ENCODE measurements around the gene TRRAP. TPM values are rescaled to one million over a fixed set of nuclear protein-coding genes. Genes with fewer than 3 reads are reported as not detected.

The TRRAP gene
- total RNA-seq, 4 donors from 2014 or later: 34.3 to 52.5 (median 39.5) TPM

DNA sequence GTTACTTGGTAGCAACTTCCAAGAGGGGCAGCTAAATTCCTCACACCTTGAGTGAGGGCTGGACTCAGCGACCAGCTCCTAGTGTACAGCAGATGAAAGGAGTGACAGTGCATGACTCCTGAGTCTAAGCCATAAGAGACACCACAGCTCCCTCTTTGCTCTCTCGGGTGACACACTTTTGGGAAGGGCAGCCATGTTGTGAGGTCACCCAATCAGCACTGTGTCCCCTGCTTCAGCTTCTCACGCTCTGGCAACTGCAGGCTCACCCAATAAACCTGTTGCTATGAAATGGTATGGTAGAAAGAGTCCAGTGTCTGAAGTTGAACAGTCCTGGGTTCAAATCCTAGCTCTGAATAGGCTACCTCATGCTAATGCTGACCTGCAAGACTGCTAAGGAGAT, 29.4 kb upstream of the TRRAP start:
- no peak for DNase-seq (ENCODE audit: low spot score in 2 of 2)
- Histone ChIP-seq H3K27ac (no peak overlapping the region), H3K4me1 (no peaks in the 10 kb centered on the region), H3K4me3 (no peak overlapping the region), H3K36me3 (no peaks in the 10 kb centered on the region), H3K9me3 (peaks cover 0 to 19% (median 2%) of the 10 kb centered on the region in 4 donors), H3K27me3 (no peaks in the 10 kb centered on the region)
- 95 to 97% methylated on average over 3 of the region's 3 CpGs for WGBS, 2 donors
- TF ChIP-seq, protein P1, sequence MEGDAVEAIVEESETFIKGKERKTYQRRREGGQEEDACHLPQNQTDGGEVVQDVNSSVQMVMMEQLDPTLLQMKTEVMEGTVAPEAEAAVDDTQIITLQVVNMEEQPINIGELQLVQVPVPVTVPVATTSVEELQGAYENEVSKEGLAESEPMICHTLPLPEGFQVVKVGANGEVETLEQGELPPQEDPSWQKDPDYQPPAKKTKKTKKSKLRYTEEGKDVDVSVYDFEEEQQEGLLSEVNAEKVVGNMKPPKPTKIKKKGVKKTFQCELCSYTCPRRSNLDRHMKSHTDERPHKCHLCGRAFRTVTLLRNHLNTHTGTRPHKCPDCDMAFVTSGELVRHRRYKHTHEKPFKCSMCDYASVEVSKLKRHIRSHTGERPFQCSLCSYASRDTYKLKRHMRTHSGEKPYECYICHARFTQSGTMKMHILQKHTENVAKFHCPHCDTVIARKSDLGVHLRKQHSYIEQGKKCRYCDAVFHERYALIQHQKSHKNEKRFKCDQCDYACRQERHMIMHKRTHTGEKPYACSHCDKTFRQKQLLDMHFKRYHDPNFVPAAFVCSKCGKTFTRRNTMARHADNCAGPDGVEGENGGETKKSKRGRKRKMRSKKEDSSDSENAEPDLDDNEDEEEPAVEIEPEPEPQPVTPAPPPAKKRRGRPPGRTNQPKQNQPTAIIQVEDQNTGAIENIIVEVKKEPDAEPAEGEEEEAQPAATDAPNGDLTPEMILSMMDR (IDR thresholded peaks at IDR 0.05): no peak
- TF ChIP-seq POLR2A (IDR thresholded peaks at IDR 0.05) (no peak), EP300 (IDR thresholded peaks at IDR 0.05) (no peak)

DNA sequence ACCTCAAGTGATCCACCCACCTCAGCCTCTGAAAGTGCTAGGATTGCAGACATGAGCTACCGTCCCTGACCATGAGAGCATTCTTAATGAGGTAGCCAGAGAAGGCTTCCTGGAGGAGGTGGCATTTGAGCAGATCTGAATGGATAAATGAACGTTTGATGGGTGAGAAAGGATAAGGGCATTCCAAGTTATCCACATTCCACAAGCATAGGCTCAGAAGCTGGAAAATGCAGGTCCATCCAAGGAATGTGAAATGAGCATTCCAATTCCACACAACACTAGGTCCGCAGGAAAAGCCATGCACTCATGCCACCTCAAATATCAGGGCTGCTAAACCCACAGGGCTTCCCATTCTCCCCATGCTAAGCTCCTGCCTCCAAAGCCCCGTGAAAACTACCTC, 25.5 kb upstream of the TRRAP start:
- H3K9me3 ChIP-seq: peaks cover 0 to 17% (median 2%) of the 10 kb centered on the region in 4 donors
- no peaks in the 10 kb centered on the region for H3K4me1 ChIP-seq
- WGBS, 2 donors: 59 to 63% methylated on average over 4 of the region's 4 CpGs
- no peak for DNase-seq (ENCODE audit: low spot score in 2 of 2)
- no peak for TF ChIP-seq EP300 (IDR thresholded peaks at IDR 0.05)
- no peak overlapping the region for H3K4me3 ChIP-seq
- H3K27me3 ChIP-seq: no peaks in the 10 kb centered on the region
- H3K36me3 ChIP-seq: no peaks in the 10 kb centered on the region
- H3K27ac ChIP-seq: no peak overlapping the region

DNA sequence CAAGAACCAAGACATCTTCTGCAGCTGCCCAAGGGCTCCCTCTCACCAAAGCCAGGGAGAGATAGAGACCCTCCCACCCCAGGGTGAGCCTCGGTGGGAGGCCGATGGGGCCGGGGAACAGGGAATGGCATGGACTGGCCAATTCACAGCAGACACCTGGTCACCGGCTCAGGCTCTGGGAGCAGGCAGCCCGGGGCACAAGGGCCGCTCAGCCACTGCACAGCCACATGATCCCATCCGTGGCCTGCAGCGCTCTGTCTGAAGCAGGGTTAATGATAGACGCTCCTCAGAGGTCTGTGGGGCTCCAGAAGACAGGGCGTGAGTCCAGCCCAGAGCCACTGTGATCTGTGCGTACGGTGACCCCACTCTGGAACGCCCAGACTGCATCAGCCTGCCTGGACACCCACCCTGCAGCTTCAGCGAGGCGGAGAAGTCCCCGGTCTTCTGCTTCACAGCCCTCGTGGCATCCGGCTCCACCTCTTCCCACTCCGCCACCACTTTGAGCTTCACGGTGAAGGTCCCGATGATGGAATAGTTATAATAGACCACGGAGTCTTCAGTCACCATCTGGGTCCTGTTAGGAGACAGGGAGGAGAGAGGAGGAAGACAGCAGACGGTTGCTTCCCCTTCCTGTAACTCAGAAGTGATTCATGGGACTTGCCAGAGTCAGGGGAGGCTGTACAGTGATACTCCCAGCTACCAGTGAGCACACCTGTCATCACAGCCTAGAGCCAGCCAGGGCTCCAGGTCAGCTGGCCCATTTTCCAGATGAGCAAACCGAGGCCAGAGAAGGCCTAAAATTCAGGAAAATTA, 22.5 kb upstream of the TRRAP start:
- TF ChIP-seq POLR2A (IDR thresholded peaks at IDR 0.05): no peak
- TF ChIP-seq, protein P1 (IDR thresholded peaks at IDR 0.05): no peak
- no peak for TF ChIP-seq EP300 (IDR thresholded peaks at IDR 0.05)
- Histone ChIP-seq H3K27ac (no peak overlapping the region), H3K9me3 (no peaks in the 10 kb centered on the region), H3K4me3 (no peak overlapping the region), H3K36me3 (no peaks in the 10 kb centered on the region), H3K27me3 (no peaks in the 10 kb centered on the region), H3K4me1 (no peaks in the 10 kb centered on the region)
- DNase-seq (ENCODE audit: low spot score in 2 of 2): no peak
- 77 to 81% methylated on average over 24 of the region's 24 CpGs for WGBS, 2 donors

DNA sequence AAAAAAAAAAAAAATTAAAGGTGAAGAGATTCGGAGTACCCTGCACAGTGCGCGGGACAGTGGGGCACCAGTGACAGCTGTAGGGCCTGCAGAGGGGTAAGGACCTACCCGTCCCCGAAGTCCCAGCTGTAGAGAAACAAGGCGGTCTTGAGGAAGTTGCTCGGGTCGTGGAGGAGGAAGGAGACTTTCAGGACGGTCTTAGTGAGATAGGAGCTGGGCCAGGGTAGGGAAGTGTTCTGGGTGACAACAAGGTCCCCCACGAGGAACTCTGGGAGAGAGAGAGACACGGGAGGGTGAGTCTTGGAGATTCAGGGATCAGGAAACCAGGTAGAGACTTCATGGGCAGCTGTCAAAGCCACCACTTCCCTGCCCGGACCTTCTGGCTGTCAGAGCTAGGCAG, 18.3 kb upstream of the TRRAP start:
- no peaks in the 10 kb centered on the region for H3K27me3 ChIP-seq

DNA sequence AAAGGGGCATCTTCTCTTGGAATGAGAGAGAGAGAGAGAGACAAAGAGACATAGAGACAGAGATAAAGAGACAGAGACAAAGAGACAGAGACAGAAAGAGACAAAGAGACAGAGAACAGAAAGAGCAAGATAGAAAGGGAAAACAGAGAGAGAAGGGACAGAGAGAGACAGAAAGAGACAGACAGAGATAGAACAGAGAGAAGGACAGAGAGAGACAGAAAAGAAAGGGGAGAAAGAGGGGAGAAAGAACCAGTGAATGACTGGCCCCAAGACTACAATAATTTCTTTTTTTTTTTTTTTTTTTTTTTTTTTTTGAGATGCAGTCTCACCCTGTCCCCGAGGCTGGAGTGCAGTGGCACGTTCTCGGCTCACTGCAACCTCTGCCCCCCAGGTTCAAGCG, 16.1 kb upstream of the TRRAP start:
- no peak overlapping the region for H3K4me3 ChIP-seq
- DNase-seq (ENCODE audit: low spot score in 2 of 2): no peak
- no peaks in the 10 kb centered on the region for H3K36me3 ChIP-seq
- no peaks in the 10 kb centered on the region for H3K9me3 ChIP-seq
- 62 to 63% methylated on average over 4 of the region's 4 CpGs for WGBS, 2 donors
- H3K27me3 ChIP-seq: no peaks in the 10 kb centered on the region
- H3K27ac ChIP-seq: no peak overlapping the region
- peaks cover 0 to 4% (median 0%) of the 10 kb centered on the region in 4 donors for H3K4me1 ChIP-seq
- TF ChIP-seq POLR2A (IDR thresholded peaks at IDR 0.05) (no peak), EP300 (IDR thresholded peaks at IDR 0.05) (no peak)
- TF ChIP-seq, protein P1 (IDR thresholded peaks at IDR 0.05): no peak

More for the DNA sequence above, 18.3 kb upstream of the TRRAP start:
- H3K9me3 ChIP-seq: no peaks in the 10 kb centered on the region
- no peaks in the 10 kb centered on the region for H3K36me3 ChIP-seq
- 81% methylated on average over 12 of the region's 12 CpGs for WGBS, 2 donors
- H3K4me1 ChIP-seq: no peaks in the 10 kb centered on the region
- no peak overlapping the region for H3K4me3 ChIP-seq
- TF ChIP-seq, protein P1 (IDR thresholded peaks at IDR 0.05): no peak
- TF ChIP-seq POLR2A (IDR thresholded peaks at IDR 0.05) (no peak), EP300 (IDR thresholded peaks at IDR 0.05) (no peak)
- DNase-seq (ENCODE audit: low spot score in 2 of 2): no peak
- no peak overlapping the region for H3K27ac ChIP-seq
